DND-41 (cell line): Measurements from ENCODE around the gene MYH16.
"Not testable (repeated sequence)": the region's sequence is repeated elsewhere in the genome, so short reads cannot be mapped to it uniquely, and the experiment has no call there.

Experiments used
- ATAC-seq: fragments of 200-7000 bp; cut with Tn5 transposase; 3 replicates; pipeline ENCODE4 v1.9.1; 2021; ENCODE audit warnings: low read depth; ENCODE audit not compliant: insufficient read depth
- DNase-seq: peaks from one replicate; pipeline ENCODE4 v3.0.0-alpha.2; 2020
- H2AFZ ChIP-seq: 2 replicates; pipeline ENCODE4 v1.6.0; 2012; ENCODE audit warnings: low read depth, low read length
- H3K27ac ChIP-seq: 2 replicates; pipeline ENCODE4 v1.5.1; 2012; ENCODE audit warnings: low read length, inconsistent platforms
- H3K27me3 ChIP-seq: fragments of 200-600 bp; sonication (generic); 2 replicates; pipeline ENCODE4 v1.6.0; 2012; ENCODE audit warnings: low read length, mild to moderate bottlenecking, inconsistent platforms; ENCODE audit not compliant: insufficient read depth, poor library complexity
- H3K36me3 ChIP-seq: 2 replicates; pipeline ENCODE4 v1.5.1; 2012; ENCODE audit warnings: low read length, inconsistent platforms; ENCODE audit not compliant: insufficient read depth
- H3K4me1 ChIP-seq: 2 replicates; pipeline ENCODE4 v1.5.1; 2012; ENCODE audit warnings: mild to moderate bottlenecking, low read length; ENCODE audit not compliant: insufficient read depth
- H3K4me2 ChIP-seq: 2 replicates; pipeline ENCODE4 v1.6.0; 2012; ENCODE audit warnings: mild to moderate bottlenecking, moderate library complexity, low read length, inconsistent platforms; ENCODE audit not compliant: insufficient read depth
- H3K4me3 ChIP-seq, 2 experiments: fragments of 200-600 bp in 1 of 2; shearing (Covaris generic) in 1 of 2; 2 replicates each; pipeline ENCODE4 v1.5.1; 2012 to 2016; ENCODE audit warnings: inconsistent platforms in 2 of 2, low read length in 2 of 2, mild to moderate bottlenecking in 2 of 2, low read depth in 1 of 2, moderate library complexity in 1 of 2
- H3K79me2 ChIP-seq: 2 replicates; pipeline ENCODE4 v1.6.0; 2012; ENCODE audit warnings: low read length, inconsistent platforms; ENCODE audit not compliant: insufficient read depth
- H3K9ac ChIP-seq: 2 replicates; pipeline ENCODE4 v1.6.0; 2012; ENCODE audit warnings: low read depth, mild to moderate bottlenecking, inconsistent platforms, low read length, moderate library complexity
- H3K9me3 ChIP-seq: 2 replicates; pipeline ENCODE4 v1.5.1; 2012; ENCODE audit warnings: low read length, moderate library complexity, mild to moderate bottlenecking, inconsistent platforms; ENCODE audit not compliant: insufficient read depth, severe bottlenecking
- H4K20me1 ChIP-seq: 2 replicates; pipeline ENCODE4 v1.6.0; 2012; ENCODE audit warnings: low read length; ENCODE audit not compliant: insufficient read depth
- CTCF ChIP-seq: IDR thresholded peaks from 2 replicates; pipeline ENCODE4 v1.5.1; 2012; ENCODE audit warnings: borderline replicate concordance, low read length, moderate library complexity, mild to moderate bottlenecking; ENCODE audit not compliant: poor library complexity, severe bottlenecking; ENCODE audit errors: extremely low read depth
- EZH2 ChIP-seq: IDR thresholded peaks from 3 replicates; pipeline ENCODE4 v1.6.1; 2012; ENCODE audit warnings: borderline replicate concordance, low read depth, mild to moderate bottlenecking, moderate library complexity, low read length, inconsistent platforms; ENCODE audit not compliant: severe bottlenecking

The MYH16 gene

GRCh38 chr7:99352247-99352646 is 79.6 kb downstream of the MYH16 start:
- Histone ChIP-seq H3K9ac (no peak overlapping the region), H2AFZ (no peak overlapping the region), H3K27ac (no peak overlapping the region), H3K9me3 (no peaks in the 10 kb centered on the region), H3K4me3 (no peak overlapping the region), H3K79me2 (peaks cover 2% of the 10 kb centered on the region; the same call in 1 of the 2 replicates), H3K36me3 (peaks cover 78% of the 10 kb centered on the region), H3K27me3 (no peaks in the 10 kb centered on the region), H3K4me2 (no peak overlapping the region), H4K20me1 (peaks cover 6% of the 10 kb centered on the region; the same call in 1 of the 2 replicates), H3K4me1 (no peaks in the 10 kb centered on the region)
- ATAC-seq (no peak), DNase-seq (no peak)
- TF ChIP-seq EZH2 (no peak), CTCF (no peak)

- Histone ChIP-seq H3K27me3 (no peaks in the 10 kb centered on the region), H3K27ac (no peak overlapping the region), H3K9ac (no peak overlapping the region), H3K4me2 (no peak overlapping the region), H3K79me2 (no peaks in the 10 kb centered on the region; the same call in 1 of the 2 replicates), H4K20me1 (peaks cover 3% of the 10 kb centered on the region; the same call in 1 of the 2 replicates), H3K36me3 (peaks cover 80% of the 10 kb centered on the region), H2AFZ (no peak overlapping the region), H3K4me3 (no peak overlapping the region), H3K4me1 (no peaks in the 10 kb centered on the region), H3K9me3 (no peaks in the 10 kb centered on the region)
- DNase-seq (no peak), ATAC-seq (no peak)
- no peak for TF ChIP-seq CTCF
- TF ChIP-seq EZH2, result no peak
These were observed 82.5 kb downstream of the MYH16 start for GRCh38 chr7:99355098-99355497.

GRCh38 chr7:99357701-99358490 is 85.3 kb downstream of the MYH16 start:
- H3K4me1 ChIP-seq, result no peaks in the 10 kb centered on the region
- H3K27ac ChIP-seq, result no peak overlapping the region
- no peak overlapping the region for H3K9ac ChIP-seq
- peaks cover 77% of the 10 kb centered on the region for H3K36me3 ChIP-seq
- H3K27me3 ChIP-seq, result no peaks in the 10 kb centered on the region
- no peak overlapping the region for H3K4me2 ChIP-seq
- H3K4me3 ChIP-seq, result no peak overlapping the region
- H3K79me2 ChIP-seq, result no peaks in the 10 kb centered on the region
- no peak overlapping the region for H2AFZ ChIP-seq
- DNase-seq, result no peak
- H3K9me3 ChIP-seq, result no peaks in the 10 kb centered on the region
- no peaks in the 10 kb centered on the region for H4K20me1 ChIP-seq
- ATAC-seq, result no peak
- TF ChIP-seq EZH2 (no peak), CTCF (no peak)

GRCh38 chr7:99358521-99358920 is 85.9 kb downstream of the MYH16 start:
- not testable (repeated sequence) for H4K20me1 ChIP-seq, H2AFZ ChIP-seq, H3K4me1 ChIP-seq, H3K27ac ChIP-seq, H3K9me3 ChIP-seq, ATAC-seq, H3K4me3 ChIP-seq, H3K79me2 ChIP-seq, DNase-seq, H3K9ac ChIP-seq, H3K27me3 ChIP-seq, H3K4me2 ChIP-seq
- H3K36me3 ChIP-seq, result peaks cover 82% of the 10 kb centered on the region
